Endothelial cell of umbilical vein (primary cell): ENCODE data around the gene CPA2.

Experiments used
- CTCF ChIP-seq, 2 donors: IDR thresholded peaks; 1 replicate in 1 of 2; 2 replicates in 1 of 2; pipeline ENCODE4 v1.5.1; 2011; ENCODE audit warnings: low read length in 2 of 2, mild to moderate bottlenecking in 2 of 2, moderate library complexity in 2 of 2, control low read depth in 1 of 2, inconsistent platforms in 1 of 2, low read depth in 1 of 2; ENCODE audit not compliant: insufficient read depth in 1 of 2; ENCODE audit errors: extremely low read depth in 1 of 2
- POLR2AphosphoS5 ChIP-seq: IDR thresholded peaks from 2 replicates; pipeline ENCODE4 v1.6.1; 2012; ENCODE audit warnings: low read depth, mild to moderate bottlenecking, control low read depth, low read length, moderate library complexity; ENCODE audit not compliant: insufficient read depth

- TF ChIP-seq CTCF (IDR thresholded peaks at IDR 0.05; ENCODE audit: extremely low read depth in 1 of 2, insufficient read depth in 1 of 2, low read depth in 1 of 2, low read length in 2 of 2) (no peak), POLR2AphosphoS5 (no peak)
Observed at GRCh38 chr7:130266258-130266960, at the start of gene CPA2.
